H54 (cell line): ENCODE results near the gene ALDH1B1.

Source experiments
- DNase-seq: peaks from one replicate; pipeline ENCODE4 v3.0.0; 2011; ENCODE audit warnings: low spot score, mixed read lengths; ENCODE audit not compliant: insufficient read length
- FAIRE-seq: peaks from 3 replicates; lab custom pipeline; 2011; peaks lifted over from hg19 to GRCh38; lab: Jason Lieb, UNC
- POLR2A ChIP-seq: IDR thresholded peaks from 2 replicates; pipeline ENCODE4 v1.6.1; 2011; ENCODE audit warnings: low read depth, mild to moderate bottlenecking, low read length

The ALDH1B1 gene

GRCh38 chr9:38437193-38437823 is 44.8 kb downstream of the ALDH1B1 start:
- TF ChIP-seq POLR2A, result no peak
- DNase-seq (no peak), FAIRE-seq (no peak)

DNA sequence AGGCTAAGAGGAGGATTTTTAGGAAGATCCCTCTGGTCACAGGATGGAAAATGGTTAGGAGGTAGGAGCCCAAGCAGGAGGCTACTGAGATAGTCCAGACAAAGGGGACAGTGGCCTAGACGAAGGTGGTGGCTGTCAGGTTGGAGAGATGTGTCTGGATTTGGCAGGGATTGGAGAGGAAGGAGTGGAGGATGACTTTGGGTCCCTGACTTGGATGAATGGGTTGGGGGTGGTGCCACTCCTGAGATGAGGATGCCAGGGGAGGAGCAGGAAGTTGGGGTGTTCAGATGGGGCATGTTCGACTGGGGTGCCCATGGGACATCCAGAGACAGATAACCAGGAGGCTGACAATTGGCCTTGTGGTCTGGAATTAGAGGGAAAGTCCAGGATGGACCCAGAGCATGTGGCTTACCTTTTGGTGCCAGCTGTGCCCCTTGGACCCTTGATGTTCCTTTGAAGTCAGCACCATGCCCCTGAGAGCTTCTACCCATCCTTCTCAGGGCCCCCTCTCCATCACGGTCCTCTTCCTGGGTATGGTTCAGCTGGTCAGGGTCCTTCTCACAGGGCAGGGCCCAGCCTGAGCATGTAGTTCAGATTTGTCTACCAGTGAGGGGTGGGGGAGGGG is 46.9 kb downstream of the ALDH1B1 start:
- no peak for TF ChIP-seq POLR2A
- FAIRE-seq, result no peak

GRCh38 chr9:38439916-38440301 is 47.4 kb downstream of the ALDH1B1 start:
- no peak for TF ChIP-seq POLR2A
- no peak for FAIRE-seq

More for the DNA sequence above, 46.9 kb downstream of the ALDH1B1 start:
- DNase-seq, result no peak

DNA sequence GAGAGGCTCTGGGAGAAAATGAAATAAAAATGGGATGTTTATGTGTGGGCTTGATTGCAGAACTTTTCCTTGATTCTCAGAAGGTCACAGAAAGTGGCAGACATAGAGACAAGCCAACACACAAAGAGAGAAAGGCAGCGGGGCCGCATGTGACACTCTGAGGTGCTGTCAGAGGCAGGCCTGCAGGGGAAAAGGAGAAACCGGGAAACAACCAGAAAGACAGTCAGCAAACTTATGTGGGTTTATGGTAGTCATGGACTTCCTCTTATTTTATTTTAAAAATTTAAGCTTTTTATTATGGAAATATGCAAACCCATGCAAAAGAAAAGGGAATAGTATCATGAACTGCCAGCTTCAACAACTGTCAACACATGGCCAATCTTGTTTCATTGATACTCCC is 48.0 kb downstream of the ALDH1B1 start:
- no peak for FAIRE-seq
- TF ChIP-seq POLR2A, result no peak

More at GRCh38 chr9:38439916-38440301, 47.4 kb downstream of the ALDH1B1 start:
- no peak for DNase-seq

DNA sequence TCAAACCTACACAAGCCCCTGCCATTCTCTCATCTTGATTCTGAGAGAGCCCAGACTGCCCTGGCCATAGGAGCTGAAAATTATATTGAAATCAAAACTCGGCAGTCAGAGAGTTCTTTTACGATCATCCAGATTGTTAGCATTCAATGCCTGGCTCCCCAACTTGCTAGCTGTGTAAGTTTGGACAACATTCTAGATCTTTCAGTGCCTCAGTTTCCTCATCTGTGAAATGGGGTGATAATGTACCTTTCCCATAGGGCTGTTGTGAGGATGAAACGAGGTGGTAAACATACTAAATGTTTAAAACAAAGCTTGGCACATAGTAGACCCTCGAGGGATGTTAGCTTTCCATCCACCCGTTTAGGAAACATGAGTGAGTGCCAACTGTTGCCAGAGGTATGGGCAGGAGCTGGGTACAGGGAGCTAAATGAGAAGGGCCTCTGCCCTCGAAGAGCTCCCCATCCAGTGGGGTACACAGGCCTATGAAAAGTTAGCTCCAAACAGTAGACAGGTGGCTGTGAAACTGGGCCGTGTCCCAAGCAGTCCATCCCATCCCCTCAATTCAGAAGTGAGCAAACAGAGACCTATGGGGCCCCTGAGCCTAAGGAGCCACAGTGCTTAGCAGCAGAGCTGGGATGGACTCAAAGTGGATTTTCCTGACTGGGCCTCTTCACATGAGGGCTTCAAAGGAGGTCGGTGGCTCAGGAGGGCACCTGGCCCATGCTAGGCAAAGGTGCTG is 49.0 kb downstream of the ALDH1B1 start:
- DNase-seq (no peak), FAIRE-seq (no peak)
- TF ChIP-seq POLR2A, result no peak

More for the DNA sequence above, 48.0 kb downstream of the ALDH1B1 start:
- DNase-seq, result no peak

DNA sequence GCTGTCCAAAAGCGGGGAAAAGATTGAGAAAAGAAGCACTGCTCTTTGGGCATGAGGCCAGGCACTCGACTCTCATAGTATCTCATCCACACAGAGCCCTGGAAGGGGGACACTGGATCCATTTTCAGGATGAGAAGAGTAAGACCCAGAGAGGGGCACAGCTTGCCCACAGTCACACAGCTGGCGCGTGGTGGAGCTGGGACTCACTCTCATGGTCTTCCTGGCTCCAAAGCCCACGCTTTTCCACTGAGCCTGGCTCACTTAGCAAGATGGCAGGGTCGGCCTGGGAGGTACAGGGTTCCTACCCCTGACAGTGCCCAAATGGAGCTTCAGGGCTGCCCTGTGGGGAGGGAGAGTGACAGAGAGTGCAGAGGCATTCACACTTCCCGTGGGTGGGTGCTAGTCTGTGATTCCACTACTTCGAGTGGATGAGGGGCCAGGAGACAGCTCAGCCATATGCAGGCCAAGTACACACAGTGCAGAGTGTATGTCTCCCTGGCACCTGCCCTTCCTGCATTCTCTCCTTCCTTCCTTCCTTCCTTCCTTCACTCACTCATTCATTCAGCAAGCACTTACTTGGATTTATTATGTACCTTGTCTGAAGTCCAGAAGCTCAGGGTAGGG is 50.1 kb downstream of the ALDH1B1 start:
- no peak for DNase-seq

DNA sequence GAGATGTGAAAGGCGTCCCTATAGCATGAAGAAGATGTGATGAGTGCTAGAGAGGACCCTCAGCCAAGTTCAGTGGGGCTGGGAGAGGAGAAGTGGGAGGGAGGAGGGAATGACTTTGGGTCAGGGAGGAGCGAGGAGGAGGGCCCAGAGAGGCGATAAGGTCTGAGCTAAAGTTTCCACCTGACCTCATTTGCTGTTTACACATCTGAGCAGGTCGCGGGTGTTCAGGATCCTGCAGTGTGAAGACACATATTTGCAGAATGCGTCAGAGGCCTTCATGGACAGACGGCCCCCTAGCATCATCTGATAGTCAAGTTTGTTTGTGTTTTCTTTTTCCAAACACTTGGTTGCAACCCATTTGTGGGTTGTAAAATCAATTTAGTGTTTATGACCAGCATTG is 50.7 kb downstream of the ALDH1B1 start:
- no peak for TF ChIP-seq POLR2A

More for the DNA sequence above, 50.1 kb downstream of the ALDH1B1 start:
- no peak for TF ChIP-seq POLR2A
- no peak for FAIRE-seq

DNA sequence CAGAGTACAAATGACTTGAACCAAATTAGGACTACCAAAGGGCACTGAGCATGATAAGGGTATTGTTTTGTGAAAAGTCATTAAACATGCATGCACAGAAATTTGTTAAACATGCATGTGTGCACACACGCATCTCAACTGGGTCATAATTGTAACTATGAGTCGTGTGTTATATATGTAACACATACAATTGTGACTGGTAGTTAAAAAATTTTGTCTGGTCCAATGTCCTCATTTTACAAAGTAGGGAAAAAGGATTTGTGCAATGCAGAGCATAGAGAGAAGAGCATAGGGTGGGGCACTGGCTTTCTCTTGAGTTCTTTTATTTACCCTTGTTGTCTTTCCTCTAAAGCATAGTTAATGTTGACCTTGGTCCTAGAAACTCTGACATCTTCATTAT is 51.1 kb downstream of the ALDH1B1 start:
- FAIRE-seq (no peak), DNase-seq (no peak)
- no peak for TF ChIP-seq POLR2A

More for the DNA sequence above, 50.7 kb downstream of the ALDH1B1 start:
- FAIRE-seq (no peak), DNase-seq (no peak)

GRCh38 chr9:38445154-38446043 is 52.9 kb downstream of the ALDH1B1 start:
- no peak for DNase-seq
- no peak for FAIRE-seq
- no peak for TF ChIP-seq POLR2A

DNA sequence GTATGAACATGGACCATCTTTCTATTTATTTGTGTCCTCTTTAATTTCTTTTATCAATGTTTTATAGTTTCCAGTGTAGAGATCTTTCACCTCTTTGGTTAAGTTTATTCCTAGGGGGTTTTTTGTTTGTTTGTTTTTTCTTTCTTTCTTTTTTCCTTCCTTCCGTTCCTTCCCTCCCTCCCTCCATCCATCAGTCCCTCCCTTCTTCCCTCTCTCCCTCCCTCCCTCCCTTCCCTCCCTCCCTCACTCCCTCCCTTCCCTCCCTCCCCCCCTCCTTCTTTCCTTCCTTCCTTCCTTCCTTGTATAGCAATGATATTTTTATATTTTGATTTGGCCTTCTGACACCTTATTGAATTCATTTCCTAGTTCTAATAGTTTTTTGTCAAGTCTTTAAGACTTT is 55.2 kb downstream of the ALDH1B1 start:
- no peak for FAIRE-seq
- no peak for DNase-seq
- no peak for TF ChIP-seq POLR2A
